ENCODE measurements around the gene IGSF8. TPM values are rescaled to one million over a fixed set of nuclear protein-coding genes. Genes with fewer than 3 reads are reported as not detected.
A peak's percentile ranks its signal among the peaks of the same experiment; 100 is the strongest.
"Not testable (repeated sequence)": the region's sequence is repeated elsewhere in the genome, so short reads cannot be mapped to it uniquely, and the experiment has no call there.

Gene IGSF8
- total RNA-seq, 1 donor from 2014 or later = 37.5 TPM

- peak; percentile 25 for TF ChIP-seq CTCF (IDR thresholded peaks at IDR 0.05)
- intact Hi-C loops (cut with DNase I) = no loop called here
- no peak overlapping the region for H3K27ac ChIP-seq
- ATAC-seq (peak; percentile 24), DNase-seq (no peak)
- H3K27me3 ChIP-seq = peaks cover 27% of the 10 kb centered on the region
- no peaks in the 10 kb centered on the region for H3K9me3 ChIP-seq
- no peak overlapping the region for H3K4me3 ChIP-seq
- no peaks in the 10 kb centered on the region for H3K36me3 ChIP-seq
- H3K4me1 ChIP-seq = no peaks in the 10 kb centered on the region
Measured at GRCh38 chr1:160058087-160058486, 40.3 kb downstream of the IGSF8 start.

- intact Hi-C loops (cut with DNase I) = no loop called here
- Histone ChIP-seq H3K4me1 (no peaks in the 10 kb centered on the region), H3K36me3 (no peaks in the 10 kb centered on the region), H3K27me3 (peaks cover 18% of the 10 kb centered on the region), H3K9me3 (no peaks in the 10 kb centered on the region), H3K27ac (no peak overlapping the region), H3K4me3 (no peak overlapping the region)
- no peak for TF ChIP-seq CTCF (IDR thresholded peaks at IDR 0.05)
- DNase-seq (no peak), ATAC-seq (no peak)
Measured at GRCh38 chr1:160056648-160057169, 41.7 kb downstream of the IGSF8 start.

- H3K36me3 ChIP-seq = no peaks in the 10 kb centered on the region
- intact Hi-C loops (cut with DNase I) = no loop called here
- H3K4me1 ChIP-seq = no peaks in the 10 kb centered on the region
- DNase-seq (no peak), ATAC-seq (no peak)
- H3K4me3 ChIP-seq = no peak overlapping the region
- peaks cover 18% of the 10 kb centered on the region for H3K27me3 ChIP-seq
- no peak overlapping the region for H3K27ac ChIP-seq
- TF ChIP-seq CTCF (IDR thresholded peaks at IDR 0.05) = no peak
- no peaks in the 10 kb centered on the region for H3K9me3 ChIP-seq
Measured at GRCh38 chr1:160053548-160054365, 44.7 kb downstream of the IGSF8 start.

GRCh38 chr1:160052936-160053335 lies 45.5 kb downstream of the IGSF8 start:
- H3K27ac ChIP-seq = no peak overlapping the region
- H3K4me1 ChIP-seq = no peaks in the 10 kb centered on the region
- TF ChIP-seq CTCF (IDR thresholded peaks at IDR 0.05) = no peak
- H3K36me3 ChIP-seq = no peaks in the 10 kb centered on the region
- ATAC-seq (no peak), DNase-seq (no peak)
- peaks cover 18% of the 10 kb centered on the region for H3K27me3 ChIP-seq
- H3K9me3 ChIP-seq = no peaks in the 10 kb centered on the region
- intact Hi-C loops (cut with DNase I) = no loop called here
- no peak overlapping the region for H3K4me3 ChIP-seq

GRCh38 chr1:160050619-160051018 lies 47.8 kb downstream of the IGSF8 start:
- H3K27ac ChIP-seq = no peak overlapping the region
- H3K9me3 ChIP-seq = no peaks in the 10 kb centered on the region
- no peak for TF ChIP-seq CTCF (IDR thresholded peaks at IDR 0.05)
- DNase-seq = no peak
- no peak overlapping the region for H3K4me3 ChIP-seq
- H3K4me1 ChIP-seq = peaks cover 9% of the 10 kb centered on the region
- no peaks in the 10 kb centered on the region for H3K36me3 ChIP-seq
- no peak for ATAC-seq
- intact Hi-C loops (cut with DNase I) = no loop called here
- peaks cover 14% of the 10 kb centered on the region for H3K27me3 ChIP-seq

- H3K9me3 ChIP-seq; intact Hi-C loops (cut with DNase I); H3K36me3 ChIP-seq; H3K4me3 ChIP-seq; H3K27ac ChIP-seq; ATAC-seq; H3K27me3 ChIP-seq; DNase-seq; H3K4me1 ChIP-seq: not testable (repeated sequence)
Measured at GRCh38 chr1:160050182-160050581, 48.2 kb downstream of the IGSF8 start.
